GM18907 (cell line): ENCODE results near the gene XKR3.
"Not testable (repeated sequence)": the region's sequence is repeated elsewhere in the genome, so short reads cannot be mapped to it uniquely, and the experiment has no call there.

Experiments used
- ATAC-seq: cut with Tn5 transposase; IDR thresholded peaks from one replicate; pipeline ENCODE4 v1.9.1; 2021; ENCODE audit warnings: mild to moderate bottlenecking, moderate library complexity; ENCODE audit not compliant: unreplicated experiment

XKR3 gene

GRCh38 chr22:16824716-16825687 is at the start of gene XKR3:
Gene XKR3 (minus strand): TSS chr22:16825411. CDS start chr22:16808073, 17,338 bp downstream.
- ATAC-seq = no peak

- ATAC-seq = not testable (repeated sequence)
These were observed 44.4 kb upstream of the XKR3 start for GRCh38 chr22:16869640-16870039.

- ATAC-seq = no peak
These were observed 41.0 kb upstream of the XKR3 start for GRCh38 chr22:16866167-16866566.

- ATAC-seq = not testable (repeated sequence)
These were observed 31.6 kb upstream of the XKR3 start for GRCh38 chr22:16856851-16857250.

GRCh38 chr22:16854631-16855030 is 29.4 kb upstream of the XKR3 start:
- no peak for ATAC-seq

- ATAC-seq = not testable (repeated sequence)
These were observed 26.2 kb upstream of the XKR3 start for GRCh38 chr22:16851268-16851996.

GRCh38 chr22:16847271-16847670 is 22.1 kb upstream of the XKR3 start:
- ATAC-seq = no peak

- no peak for ATAC-seq
These were observed 20.7 kb upstream of the XKR3 start for GRCh38 chr22:16845881-16846280.

- no peak for ATAC-seq
These were observed 20.3 kb upstream of the XKR3 start for GRCh38 chr22:16845465-16845864.

- ATAC-seq = no peak
These were observed 19.3 kb upstream of the XKR3 start for GRCh38 chr22:16844529-16844928.

GRCh38 chr22:16838073-16838472 is 12.9 kb upstream of the XKR3 start:
- no peak for ATAC-seq

- no peak for ATAC-seq
These were observed 9.8 kb upstream of the XKR3 start for GRCh38 chr22:16834971-16835370.

- no peak for ATAC-seq
These were observed 6.0 kb upstream of the XKR3 start for GRCh38 chr22:16831257-16831656.

- no peak for ATAC-seq
These were observed 4.8 kb upstream of the XKR3 start for GRCh38 chr22:16829985-16830384.

GRCh38 chr22:16828876-16829275 is 3.7 kb upstream of the XKR3 start:
- ATAC-seq = no peak

GRCh38 chr22:16827506-16827905 is 2.3 kb upstream of the XKR3 start:
- no peak for ATAC-seq

- ATAC-seq = no peak
These were observed 6.0 kb downstream of the XKR3 start for GRCh38 chr22:16819249-16819648.

GRCh38 chr22:16818538-16818937 is 6.7 kb downstream of the XKR3 start:
- no peak for ATAC-seq

- ATAC-seq = no peak
These were observed 10.1 kb downstream of the XKR3 start for GRCh38 chr22:16815073-16815472.

GRCh38 chr22:16810188-16810802 is 14.9 kb downstream of the XKR3 start:
- ATAC-seq = no peak

- no peak for ATAC-seq
These were observed 16.5 kb downstream of the XKR3 start for GRCh38 chr22:16808744-16809143.
